HepG2 (cell line): ENCODE data around the gene NEAT1. TPM values are rescaled to one million over a fixed set of nuclear protein-coding genes. Genes with fewer than 3 reads are reported as not detected.

Experiments used
- AKAP8 ChIP-seq: sonication (generic); formaldehyde crosslinking; IDR thresholded peaks from 2 replicates; pipeline ENCODE4 v1.5.1; 2020; ENCODE audit warnings: mild to moderate bottlenecking, missing genetic modification reagents
- AKNA ChIP-seq: sonication (generic); formaldehyde crosslinking; IDR thresholded peaks from 2 replicates; pipeline ENCODE4 v1.4.0; 2020; ENCODE audit warnings: missing genetic modification reagents, borderline replicate concordance
- CBX5 ChIP-seq: sonication (generic); formaldehyde crosslinking; IDR thresholded peaks from 2 replicates; pipeline ENCODE4 v1.4.0; 2020; ENCODE audit warnings: missing genetic modification reagents, borderline replicate concordance
- LBX2 ChIP-seq: sonication (generic); formaldehyde crosslinking; IDR thresholded peaks from 2 replicates; pipeline ENCODE4 v1.5.0; 2020; ENCODE audit warnings: missing genetic modification reagents, mild to moderate bottlenecking, borderline replicate concordance
- MXI1 ChIP-seq: IDR thresholded peaks from 3 replicates; pipeline ENCODE4 v1.6.1; 2012; ENCODE audit warnings: low read depth, low read length, inconsistent platforms, borderline replicate concordance
- MZF1 ChIP-seq: sonication (generic); formaldehyde crosslinking; IDR thresholded peaks from 2 replicates; pipeline ENCODE4 v1.8.1; 2023; ENCODE audit warnings: mild to moderate bottlenecking, missing genetic modification reagents, borderline replicate concordance
- PITX1 ChIP-seq: sonication (generic); formaldehyde crosslinking; IDR thresholded peaks from 2 replicates; pipeline ENCODE4 v1.5.1; 2020; ENCODE audit warnings: mild to moderate bottlenecking, missing genetic modification reagents
- POGZ ChIP-seq: sonication (generic); formaldehyde crosslinking; IDR thresholded peaks from 2 replicates; pipeline ENCODE4 v1.4.0; 2020; ENCODE audit warnings: mild to moderate bottlenecking, missing genetic modification reagents
- RFX3 ChIP-seq: IDR thresholded peaks from 2 replicates; pipeline ENCODE4 v1.6.1; 2016; ENCODE audit warnings: missing biosample characterization, missing genetic modification reagents
- YEATS4 ChIP-seq: sonication (generic); formaldehyde crosslinking; IDR thresholded peaks from 2 replicates; pipeline ENCODE4 v1.4.0; 2020; ENCODE audit warnings: missing genetic modification reagents, borderline replicate concordance
- ZKSCAN8 ChIP-seq: IDR thresholded peaks from 2 replicates; pipeline ENCODE4 v1.6.1; 2016; ENCODE audit warnings: borderline replicate concordance, missing genetic modification reagents, missing compliant biosample characterization
- ZMAT3 ChIP-seq: sonication (generic); formaldehyde crosslinking; conservative IDR thresholded peaks from 2 replicates; pipeline ENCODE4 v1.7.0; 2021; ENCODE audit warnings: missing genetic modification reagents
- ZNF616 ChIP-seq: sonication (generic); formaldehyde crosslinking; IDR thresholded peaks from 2 replicates; pipeline ENCODE4 v1.5.0; 2020; ENCODE audit warnings: low read depth, mild to moderate bottlenecking, missing genetic modification reagents
- ZNF644 ChIP-seq: IDR thresholded peaks from 2 replicates; pipeline ENCODE4 v1.6.1; 2016; ENCODE audit warnings: low read depth
- ZNF737 ChIP-seq: sonication (generic); formaldehyde crosslinking; IDR thresholded peaks from 2 replicates; pipeline ENCODE4 v1.5.0; 2020; ENCODE audit warnings: missing genetic modification reagents, mild to moderate bottlenecking, borderline replicate concordance
- polyA plus RNA-seq, 8 experiments: library from polyadenylated mRNA; depleted of rRNA in 3 of 8; stranded (reverse) in 7 of 8; unstranded in 1 of 8; fragments of >200 nt; fragmentation: Illumina TruSeq in 4 of 8; extraction: Trizol in 4 of 8; gene quantifications; 2 replicates each; pipeline versions ENCODE4 v1.2.1 to v1.2.3, GENCODE V29; 2011 to 2016; ENCODE audit warnings: low read depth in 4 of 8, missing spikeins in 1 of 8, mixed read lengths in 1 of 8; ENCODE audit not compliant: insufficient read depth in 1 of 8
- total RNA-seq, 5 experiments: library from RNA; depleted of rRNA; stranded (reverse); fragments of >200 nt; fragmentation: Illumina TruSeq; extraction: Trizol; gene quantifications; 2 replicates each; pipeline ENCODE4 v1.2.3, GENCODE V29; 2016; ENCODE audit warnings: low read depth in 1 of 5
- TF ChIP-seq, protein P1 (sequence below): sonication (generic); formaldehyde crosslinking; IDR thresholded peaks from 2 replicates; pipeline ENCODE4 v1.4.0; 2020; ENCODE audit warnings: missing genetic modification reagents
- TF ChIP-seq, protein P2 (sequence below): sonication (generic); formaldehyde crosslinking; IDR thresholded peaks from 2 replicates; pipeline ENCODE4 v1.4.0; 2020; ENCODE audit warnings: mild to moderate bottlenecking, missing genetic modification reagents
- TF ChIP-seq, protein P3 (sequence below): sonication (generic); formaldehyde crosslinking; IDR thresholded peaks from 2 replicates; pipeline ENCODE4 v1.9.0; 2021; ENCODE audit warnings: missing genetic modification reagents, borderline replicate concordance

NEAT1 gene
- total and polyA plus RNA-seq, 2 of the 13 experiments (the other 11 are each of a cell fraction or from before 2014, with no cell fraction given), result 20.5 to 41.2 TPM

GRCh38 chr11:65420979-65421793, 1.4 kb upstream of the NEAT1 start (continued):
- TF ChIP-seq, protein P1, sequence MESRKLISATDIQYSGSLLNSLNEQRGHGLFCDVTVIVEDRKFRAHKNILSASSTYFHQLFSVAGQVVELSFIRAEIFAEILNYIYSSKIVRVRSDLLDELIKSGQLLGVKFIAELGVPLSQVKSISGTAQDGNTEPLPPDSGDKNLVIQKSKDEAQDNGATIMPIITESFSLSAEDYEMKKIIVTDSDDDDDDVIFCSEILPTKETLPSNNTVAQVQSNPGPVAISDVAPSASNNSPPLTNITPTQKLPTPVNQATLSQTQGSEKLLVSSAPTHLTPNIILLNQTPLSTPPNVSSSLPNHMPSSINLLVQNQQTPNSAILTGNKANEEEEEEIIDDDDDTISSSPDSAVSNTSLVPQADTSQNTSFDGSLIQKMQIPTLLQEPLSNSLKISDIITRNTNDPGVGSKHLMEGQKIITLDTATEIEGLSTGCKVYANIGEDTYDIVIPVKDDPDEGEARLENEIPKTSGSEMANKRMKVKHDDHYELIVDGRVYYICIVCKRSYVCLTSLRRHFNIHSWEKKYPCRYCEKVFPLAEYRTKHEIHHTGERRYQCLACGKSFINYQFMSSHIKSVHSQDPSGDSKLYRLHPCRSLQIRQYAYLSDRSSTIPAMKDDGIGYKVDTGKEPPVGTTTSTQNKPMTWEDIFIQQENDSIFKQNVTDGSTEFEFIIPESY, result no peak
- TF ChIP-seq PITX1 (no peak), ZNF616 (CRISPR knock-in tag) (no peak), ZNF737 (CRISPR knock-in tag) (peak; percentile 56; the same call in 1 of the 2 replicates), ZKSCAN8 (no peak), POGZ (CRISPR knock-in tag) (no peak), ZMAT3 (CRISPR knock-in tag) (no peak), YEATS4 (peak; percentile 75), MXI1 (peak; percentile 26; the same call in 1 of the 3 replicates), AKAP8 (CRISPR knock-in tag) (peak; percentile 71; the same call in 1 of the 2 replicates), AKNA (CRISPR knock-in tag) (peak; percentile 40; the same call in 1 of the 2 replicates), LBX2 (no peak), RFX3 (CRISPR knock-in tag) (no peak), MZF1 (no peak), CBX5 (CRISPR knock-in tag) (peak; percentile 40; the same call in 1 of the 2 replicates), ZNF644 (CRISPR knock-in tag) (no peak)
- TF ChIP-seq, protein P2, sequence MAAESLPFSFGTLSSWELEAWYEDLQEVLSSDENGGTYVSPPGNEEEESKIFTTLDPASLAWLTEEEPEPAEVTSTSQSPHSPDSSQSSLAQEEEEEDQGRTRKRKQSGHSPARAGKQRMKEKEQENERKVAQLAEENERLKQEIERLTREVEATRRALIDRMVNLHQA (CRISPR knock-in tag), result no peak
- TF ChIP-seq, protein P3, sequence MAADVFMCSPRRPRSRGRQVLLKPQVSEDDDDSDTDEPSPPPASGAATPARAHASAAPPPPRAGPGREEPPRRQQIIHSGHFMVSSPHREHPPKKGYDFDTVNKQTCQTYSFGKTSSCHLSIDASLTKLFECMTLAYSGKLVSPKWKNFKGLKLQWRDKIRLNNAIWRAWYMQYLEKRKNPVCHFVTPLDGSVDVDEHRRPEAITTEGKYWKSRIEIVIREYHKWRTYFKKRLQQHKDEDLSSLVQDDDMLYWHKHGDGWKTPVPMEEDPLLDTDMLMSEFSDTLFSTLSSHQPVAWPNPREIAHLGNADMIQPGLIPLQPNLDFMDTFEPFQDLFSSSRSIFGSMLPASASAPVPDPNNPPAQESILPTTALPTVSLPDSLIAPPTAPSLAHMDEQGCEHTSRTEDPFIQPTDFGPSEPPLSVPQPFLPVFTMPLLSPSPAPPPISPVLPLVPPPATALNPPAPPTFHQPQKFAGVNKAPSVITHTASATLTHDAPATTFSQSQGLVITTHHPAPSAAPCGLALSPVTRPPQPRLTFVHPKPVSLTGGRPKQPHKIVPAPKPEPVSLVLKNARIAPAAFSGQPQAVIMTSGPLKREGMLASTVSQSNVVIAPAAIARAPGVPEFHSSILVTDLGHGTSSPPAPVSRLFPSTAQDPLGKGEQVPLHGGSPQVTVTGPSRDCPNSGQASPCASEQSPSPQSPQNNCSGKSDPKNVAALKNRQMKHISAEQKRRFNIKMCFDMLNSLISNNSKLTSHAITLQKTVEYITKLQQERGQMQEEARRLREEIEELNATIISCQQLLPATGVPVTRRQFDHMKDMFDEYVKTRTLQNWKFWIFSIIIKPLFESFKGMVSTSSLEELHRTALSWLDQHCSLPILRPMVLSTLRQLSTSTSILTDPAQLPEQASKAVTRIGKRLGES, result 0 out of 2 replicates have a peak, but pooled peaks have one; percentile 39
